Activated CD8-positive, alpha-beta memory T cell treated with anti-CD3 and anti-CD28 coated beads for 1 hour (primary cell): ENCODE results near the gene UBL3.
A peak's percentile ranks its signal among the peaks of the same experiment; 100 is the strongest.

Source experiments
- DNase-seq, 2 donors: peaks; one replicate each; pipeline ENCODE4 v3.0.0-alpha.2; 2020; ENCODE audit warnings: low read depth in 1 of 2; ENCODE audit errors: extremely low read depth in 1 of 2

Gene UBL3

GRCh38 chr13:29850213-29850898 is at the start of gene UBL3:
TSS of gene UBL3 (minus strand) at chr13:29850617. CDS start at chr13:29849538, 1,079 bp downstream.
- peak; percentile 82 to 92 for DNase-seq

GRCh38 chr13:29897102-29897501 is 46.7 kb upstream of the UBL3 start:
- no peak for DNase-seq

GRCh38 chr13:29893438-29893837 is 43.0 kb upstream of the UBL3 start:
- DNase-seq = no peak

- no peak for DNase-seq
Measured at GRCh38 chr13:29892151-29892550, 41.7 kb upstream of the UBL3 start.

GRCh38 chr13:29889111-29889510 is 38.7 kb upstream of the UBL3 start:
- DNase-seq = no peak

- DNase-seq = no peak
Measured at GRCh38 chr13:29888306-29888705, 37.9 kb upstream of the UBL3 start.

GRCh38 chr13:29887686-29888085 is 37.3 kb upstream of the UBL3 start:
- DNase-seq = no peak

- no peak for DNase-seq
Measured at GRCh38 chr13:29887030-29887557, 36.7 kb upstream of the UBL3 start.

- DNase-seq = no peak
Measured at GRCh38 chr13:29886446-29886845, 36.0 kb upstream of the UBL3 start.

- no peak for DNase-seq
Measured at GRCh38 chr13:29885989-29886388, 35.6 kb upstream of the UBL3 start.

- DNase-seq = no peak
Measured at GRCh38 chr13:29884671-29885430, 34.4 kb upstream of the UBL3 start.

GRCh38 chr13:29883941-29884518 is 33.6 kb upstream of the UBL3 start:
- no peak for DNase-seq

GRCh38 chr13:29882076-29882475 is 31.7 kb upstream of the UBL3 start:
- no peak for DNase-seq

- DNase-seq = no peak
Measured at GRCh38 chr13:29878101-29878500, 27.7 kb upstream of the UBL3 start.

- DNase-seq = no peak
Measured at GRCh38 chr13:29877456-29878078, 27.1 kb upstream of the UBL3 start.

GRCh38 chr13:29875646-29876045 is 25.2 kb upstream of the UBL3 start:
- DNase-seq = no peak

- DNase-seq = no peak
Measured at GRCh38 chr13:29868581-29868980, 18.2 kb upstream of the UBL3 start.

- no peak for DNase-seq
Measured at GRCh38 chr13:29865934-29866333, 15.5 kb upstream of the UBL3 start.

- no peak for DNase-seq
Measured at GRCh38 chr13:29861694-29862110, 11.3 kb upstream of the UBL3 start.

- no peak for DNase-seq
Measured at GRCh38 chr13:29859971-29860370, 9.6 kb upstream of the UBL3 start.

- no peak for DNase-seq
Measured at GRCh38 chr13:29858667-29859066, 8.2 kb upstream of the UBL3 start.
